ENCODE data around the gene KLHL33. TPM values are rescaled to one million over a fixed set of nuclear protein-coding genes. Genes with fewer than 3 reads are reported as not detected.

The KLHL33 gene
- under 1 TPM; 0.34 to 0.77 TPM for total RNA-seq
- long read RNA-seq: 0 reads

DNA sequence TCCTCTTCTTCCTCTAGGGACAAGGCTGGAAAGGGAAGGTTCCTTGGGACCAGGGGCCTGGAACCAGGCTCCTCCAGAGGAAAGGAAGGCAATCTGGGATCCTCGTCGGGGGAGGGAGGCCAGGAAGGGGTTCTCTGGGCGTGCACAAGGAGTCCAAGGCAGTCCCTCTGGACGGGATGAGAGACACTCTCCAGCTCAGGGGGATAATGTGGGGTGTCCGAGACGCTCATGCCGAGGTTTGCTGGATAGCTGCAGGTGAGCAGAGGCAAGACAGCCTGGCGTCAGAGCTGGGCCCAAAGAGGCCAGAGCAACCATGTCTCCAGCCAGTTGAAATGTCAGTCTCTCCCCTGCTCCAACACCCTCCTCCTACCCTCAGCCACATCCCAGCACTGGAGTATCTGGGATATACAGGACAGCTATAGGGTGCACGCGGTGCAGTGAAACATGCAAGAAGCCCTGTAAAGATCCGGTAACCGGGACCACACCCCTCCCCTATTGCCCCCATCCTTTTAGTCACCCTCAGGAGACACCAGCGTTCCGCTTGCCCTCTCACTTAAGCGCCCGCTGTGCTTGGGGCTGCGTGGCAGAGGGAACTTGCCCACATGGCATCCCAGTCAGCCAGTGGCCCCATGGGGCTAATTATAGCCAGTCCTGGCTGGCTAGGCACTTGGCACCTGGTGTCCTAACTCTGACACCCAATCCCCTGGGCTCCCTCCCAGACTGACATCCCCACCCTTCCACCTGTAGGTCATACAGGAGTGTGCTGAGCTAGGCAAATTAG is at the start of gene KLHL33:
KLHL33 (minus strand) TSS at position 585 of the 781 bp plus-strand sequence; CDS start at position 230, 355 bp downstream.
- DNase-seq (no peak), ATAC-seq (peak in 1 of 2 donors; percentile 26)
- intact Hi-C loops (cut with DNase I): no loop called here

GRCh38 chr14:20482382-20482781 is 46.4 kb upstream of the KLHL33 start:
- intact Hi-C loops (cut with DNase I): no loop called here
- no peak for DNase-seq
- no peak for ATAC-seq

DNA sequence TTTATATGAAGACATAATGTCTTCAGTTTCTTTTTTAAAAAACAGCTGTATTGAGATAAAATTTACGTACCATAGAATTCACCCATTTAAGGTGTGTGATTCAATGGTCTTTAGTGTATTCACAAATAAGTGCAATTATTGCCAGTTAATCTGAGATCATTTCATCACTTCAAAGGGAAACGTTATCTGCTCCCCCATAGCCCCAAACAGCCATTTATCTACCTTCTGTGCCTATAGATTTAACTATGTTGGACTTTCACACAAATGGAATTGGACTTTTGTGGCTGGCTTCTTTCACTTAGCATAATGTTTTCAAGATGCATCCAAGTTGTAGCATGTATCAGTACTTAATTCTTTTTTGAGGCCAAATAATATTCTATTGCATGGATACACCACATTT is 42.9 kb upstream of the KLHL33 start:
- ATAC-seq: no peak
- intact Hi-C loops (cut with DNase I): loop anchor here in 1 of 2 donors (10.0 kb wide), 1 partner anchor 126 kb away; no protein-coding TSS in a partner anchor
- no peak for DNase-seq

GRCh38 chr14:20477211-20477876 is 41.4 kb upstream of the KLHL33 start:
- ATAC-seq: peak; percentile 78 to 91
- intact Hi-C loops (cut with DNase I): loop anchor here in 1 of 2 donors (10.0 kb wide), 1 partner anchor 127 kb away; no protein-coding TSS in a partner anchor
- peak; percentile 35 for DNase-seq

GRCh38 chr14:20476776-20477175 is 40.8 kb upstream of the KLHL33 start:
- no peak for ATAC-seq
- no peak for DNase-seq
- intact Hi-C loops (cut with DNase I): loop anchor here in 1 of 2 donors (10.0 kb wide), 1 partner anchor 128 kb away; no protein-coding TSS in a partner anchor

GRCh38 chr14:20472536-20473169 is 36.7 kb upstream of the KLHL33 start:
- no peak for DNase-seq
- no peak for ATAC-seq
- intact Hi-C loops (cut with DNase I): loop anchor here in 1 of 2 donors (10.0 kb wide), 1 partner anchor 132 kb away; no protein-coding TSS in a partner anchor

DNA sequence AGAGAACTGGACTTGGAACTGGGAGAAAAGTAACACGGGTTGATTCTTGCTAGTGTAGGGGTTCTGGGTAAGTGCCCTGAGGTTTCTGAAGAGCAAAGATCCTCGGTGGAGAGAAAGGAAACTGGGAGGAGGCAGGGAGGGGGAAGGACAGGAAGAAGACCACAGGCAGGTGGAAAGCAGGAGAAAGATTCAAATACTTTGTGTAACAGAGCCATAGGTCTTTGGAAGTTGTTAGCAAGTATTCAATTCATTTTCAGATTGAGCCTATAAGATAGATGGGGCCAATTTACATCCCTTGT is 34.6 kb upstream of the KLHL33 start:
- intact Hi-C loops (cut with DNase I): loop anchor here in 1 of 2 donors (10.0 kb wide), 1 partner anchor 134 kb away; no protein-coding TSS in a partner anchor
- ATAC-seq: no peak
- no peak for DNase-seq

GRCh38 chr14:20469890-20470602 is 34.1 kb upstream of the KLHL33 start:
- DNase-seq: peak; percentile 42
- intact Hi-C loops (cut with DNase I): loop anchor here (10.0 kb wide), 2 partner anchors 125 to 135 kb away; partner anchors contain the start of gene PARP2 (in 1 of the 2)
- ATAC-seq: peak; percentile 67 to 91

- intact Hi-C loops (cut with DNase I): loop anchor here in 1 of 2 donors (10.0 kb wide), 1 partner anchor 125 kb away; the partner anchor contains the start of gene PARP2
- peak; percentile 90 for DNase-seq
- peak; percentile 98 for ATAC-seq
Observed at GRCh38 chr14:20469242-20469889, 33.4 kb upstream of the KLHL33 start, which contains the start of gene PNP. PNP (plus strand) TSS chr14:20469406; CDS start chr14:20469525, 119 bp downstream.

DNA sequence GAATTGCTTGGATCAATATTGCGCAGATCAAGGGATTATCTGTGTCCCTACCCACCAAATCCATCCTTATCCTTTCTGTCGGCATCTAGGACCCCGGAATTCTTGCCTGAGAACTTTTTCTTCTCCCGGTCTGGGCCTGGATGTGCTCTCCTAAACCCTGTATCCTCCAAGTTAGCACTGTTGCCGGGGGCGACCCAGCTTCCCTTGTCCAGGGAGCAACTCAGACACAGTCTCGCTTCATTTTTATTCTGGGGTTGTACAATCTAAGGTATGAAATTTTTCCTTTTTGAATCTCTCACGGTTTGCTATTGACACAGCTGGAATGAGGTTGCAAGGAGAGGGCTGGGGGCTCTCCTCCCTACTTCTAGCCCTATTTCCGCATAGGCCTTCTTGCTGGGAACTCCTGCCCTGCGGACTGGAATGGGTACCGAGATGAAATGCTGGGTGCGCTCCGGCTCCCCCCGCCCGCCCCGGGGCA is 32.8 kb upstream of the KLHL33 start:
- intact Hi-C loops (cut with DNase I): loop anchor here in 1 of 2 donors (10.0 kb wide), 1 partner anchor 124 kb away; the partner anchor contains the start of gene PARP2
- DNase-seq (peak; percentile 33), ATAC-seq (peak in 1 of 2 donors; percentile 1)

DNA sequence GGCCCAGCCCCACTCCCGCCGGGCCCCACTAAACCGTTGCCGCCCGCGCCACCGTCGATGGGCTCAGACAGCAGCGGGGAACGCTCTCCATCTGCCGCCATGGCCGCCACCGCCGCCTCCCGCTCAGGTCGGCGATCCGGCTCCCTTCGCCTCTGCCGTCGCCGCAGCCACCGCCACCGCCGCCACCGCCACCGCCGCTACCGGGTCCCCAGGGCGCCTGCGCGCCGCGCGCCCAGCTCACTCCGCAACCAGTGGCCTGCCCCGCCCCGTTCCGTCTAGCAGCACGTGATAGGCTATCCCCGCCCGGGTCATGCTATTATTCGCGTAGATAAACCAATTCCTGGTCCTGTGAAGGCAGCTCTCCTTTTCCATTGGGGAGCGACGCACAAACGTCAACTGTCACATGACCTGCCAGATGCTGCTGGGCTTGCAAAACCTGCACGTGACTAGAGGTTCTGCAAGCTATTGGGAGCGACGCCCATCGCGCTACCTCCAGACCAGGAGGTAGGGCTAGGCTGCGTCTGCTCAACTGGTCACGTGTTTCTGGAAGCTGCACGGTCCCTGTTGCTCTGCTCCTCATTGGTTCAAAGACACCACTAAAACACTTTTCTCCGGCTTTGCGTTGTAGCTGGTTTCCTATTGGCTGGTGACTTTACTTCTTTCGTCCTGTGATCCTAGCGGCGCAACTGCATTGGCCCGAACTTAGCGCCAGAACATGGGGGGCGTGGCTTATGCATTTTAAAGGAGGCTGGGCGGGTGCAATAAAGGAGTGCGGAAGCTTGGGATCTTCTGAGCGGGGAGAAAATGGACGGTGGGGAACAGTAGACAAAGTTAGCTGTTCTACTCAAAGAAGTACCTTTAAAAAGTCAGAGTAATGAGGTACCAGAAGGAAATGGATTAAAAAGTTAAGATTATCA is 25.5 kb upstream of the KLHL33 start, which contains the start of gene PIP4P1:
PIP4P1 (minus strand) TSS at position 210 of the 917 bp plus-strand sequence; CDS start at position 101, 109 bp downstream.
- ATAC-seq (peak; percentile 96 to 97), DNase-seq (peak; percentile 99)
- intact Hi-C loops (cut with DNase I): loop anchor here in 1 of 2 donors (10.0 kb wide), 1 partner anchor 117 kb away; the partner anchor contains the start of gene PARP2

DNA sequence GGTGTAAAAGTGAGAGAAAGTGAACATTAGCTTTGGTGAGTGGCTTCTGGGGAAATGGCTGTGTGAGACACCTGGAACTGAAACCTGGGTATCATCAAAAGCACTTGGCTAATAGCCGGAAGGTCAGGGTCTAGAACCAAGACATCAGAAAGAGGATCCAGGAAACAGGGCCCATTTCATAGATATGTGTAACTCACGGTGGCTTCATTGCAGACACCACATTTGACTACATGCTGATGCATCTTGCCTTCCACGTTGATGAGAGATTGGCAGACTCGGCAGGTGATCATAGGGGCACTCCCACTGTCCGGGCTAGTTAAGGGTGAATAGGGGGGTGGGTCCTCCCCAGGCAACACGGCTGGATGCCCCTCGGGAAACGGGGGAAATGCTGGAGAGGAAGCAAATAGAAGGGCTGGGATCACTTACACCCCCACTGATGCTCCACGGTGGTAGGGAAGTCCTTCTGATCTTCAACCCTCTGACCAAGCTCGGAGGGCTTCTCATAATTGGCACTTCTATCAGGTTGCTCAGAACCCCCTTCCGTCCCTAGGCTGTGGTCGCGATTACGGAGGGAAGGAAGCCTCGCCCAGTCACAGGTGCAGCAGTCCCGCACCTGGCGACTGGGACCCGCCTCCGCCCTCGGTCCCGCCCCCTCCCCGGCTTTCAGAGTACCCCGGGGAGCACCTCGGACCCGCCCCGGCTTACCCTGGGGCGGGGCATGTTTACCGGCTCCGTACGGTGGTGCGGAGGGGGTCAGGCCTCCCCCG is 24.7 kb upstream of the KLHL33 start:
- intact Hi-C loops (cut with DNase I): loop anchor here in 1 of 2 donors (10.0 kb wide), 1 partner anchor 116 kb away; the partner anchor contains the start of gene PARP2
- ATAC-seq (peak; percentile 0 to 20), DNase-seq (no peak)

GRCh38 chr14:20458031-20458789 is 22.2 kb upstream of the KLHL33 start:
- no peak for ATAC-seq
- no peak for DNase-seq
- intact Hi-C loops (cut with DNase I): loop anchor here in 1 of 2 donors (10.0 kb wide), 2 partner anchors 113 to 227 kb away; partner anchors contain the start of genes ANG, PARP2 and RNASE4

DNA sequence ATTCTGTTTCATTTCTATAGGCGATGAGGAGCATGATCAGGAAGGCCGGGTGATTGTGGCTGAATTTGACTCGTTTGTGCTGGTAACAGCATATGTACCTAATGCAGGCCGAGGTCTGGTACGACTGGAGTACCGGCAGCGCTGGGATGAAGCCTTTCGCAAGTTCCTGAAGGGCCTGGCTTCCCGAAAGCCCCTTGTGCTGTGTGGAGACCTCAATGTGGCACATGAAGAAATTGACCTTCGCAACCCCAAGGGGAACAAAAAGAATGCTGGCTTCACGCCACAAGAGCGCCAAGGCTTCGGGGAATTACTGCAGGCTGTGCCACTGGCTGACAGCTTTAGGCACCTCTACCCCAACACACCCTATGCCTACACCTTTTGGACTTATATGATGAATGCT is 21.0 kb upstream of the KLHL33 start:
- intact Hi-C loops (cut with DNase I): loop anchor here in 1 of 2 donors (10.0 kb wide), 2 partner anchors 112 to 228 kb away; partner anchors contain the start of genes ANG, PARP2 and RNASE4
- peak; percentile 34 for DNase-seq
- no peak for ATAC-seq
